ENCODE data around the gene NUP214.

DNA sequence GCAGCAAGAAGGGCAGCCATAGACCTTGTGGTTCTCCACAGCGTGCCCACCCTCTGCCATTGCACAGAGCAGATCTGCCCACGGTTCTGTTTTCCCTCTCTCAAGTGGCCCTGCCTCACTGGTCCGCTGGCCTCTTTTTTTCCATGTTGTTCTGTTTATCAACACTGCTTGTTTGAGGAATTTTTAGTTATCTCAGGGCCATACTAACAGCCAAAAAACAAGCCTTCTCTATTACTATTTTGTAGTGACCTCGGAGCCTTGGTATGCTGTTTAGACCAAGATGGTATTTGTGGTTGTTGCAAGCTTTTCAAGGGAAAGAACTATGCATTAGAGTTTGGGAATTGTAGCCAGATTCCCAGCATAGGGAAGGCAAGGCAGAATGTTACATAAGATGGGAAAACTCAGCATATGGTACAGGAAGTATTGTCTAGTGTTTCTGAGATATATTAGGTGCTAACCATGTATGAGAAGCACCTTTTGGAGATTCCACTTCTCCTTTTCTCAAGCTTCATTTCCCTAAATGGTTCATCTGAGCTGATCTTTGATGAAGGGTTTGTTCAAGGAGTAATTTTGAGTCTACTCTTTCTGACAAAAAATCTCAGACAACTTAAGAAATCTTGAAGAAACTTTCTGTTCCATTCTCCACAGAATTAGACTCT, 54.3 kb downstream of the NUP214 start:
- no peak for TF ChIP-seq HDAC2 (IDR thresholded peaks at IDR 0.05; ENCODE audit: borderline replicate concordance in 1 of 2, low read depth in 2 of 2, low read length in 2 of 2)
- TF ChIP-seq, protein P1, sequence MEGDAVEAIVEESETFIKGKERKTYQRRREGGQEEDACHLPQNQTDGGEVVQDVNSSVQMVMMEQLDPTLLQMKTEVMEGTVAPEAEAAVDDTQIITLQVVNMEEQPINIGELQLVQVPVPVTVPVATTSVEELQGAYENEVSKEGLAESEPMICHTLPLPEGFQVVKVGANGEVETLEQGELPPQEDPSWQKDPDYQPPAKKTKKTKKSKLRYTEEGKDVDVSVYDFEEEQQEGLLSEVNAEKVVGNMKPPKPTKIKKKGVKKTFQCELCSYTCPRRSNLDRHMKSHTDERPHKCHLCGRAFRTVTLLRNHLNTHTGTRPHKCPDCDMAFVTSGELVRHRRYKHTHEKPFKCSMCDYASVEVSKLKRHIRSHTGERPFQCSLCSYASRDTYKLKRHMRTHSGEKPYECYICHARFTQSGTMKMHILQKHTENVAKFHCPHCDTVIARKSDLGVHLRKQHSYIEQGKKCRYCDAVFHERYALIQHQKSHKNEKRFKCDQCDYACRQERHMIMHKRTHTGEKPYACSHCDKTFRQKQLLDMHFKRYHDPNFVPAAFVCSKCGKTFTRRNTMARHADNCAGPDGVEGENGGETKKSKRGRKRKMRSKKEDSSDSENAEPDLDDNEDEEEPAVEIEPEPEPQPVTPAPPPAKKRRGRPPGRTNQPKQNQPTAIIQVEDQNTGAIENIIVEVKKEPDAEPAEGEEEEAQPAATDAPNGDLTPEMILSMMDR (IDR thresholded peaks at IDR 0.05; ENCODE audit: control extremely low read depth in 1 of 3, insufficient read depth in 1 of 3, low read depth in 1 of 3, low read length in 3 of 3), result no peak
- TF ChIP-seq, protein P2, sequence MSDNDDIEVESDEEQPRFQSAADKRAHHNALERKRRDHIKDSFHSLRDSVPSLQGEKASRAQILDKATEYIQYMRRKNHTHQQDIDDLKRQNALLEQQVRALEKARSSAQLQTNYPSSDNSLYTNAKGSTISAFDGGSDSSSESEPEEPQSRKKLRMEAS (IDR thresholded peaks at IDR 0.05), result no peak
- no peak for TF ChIP-seq FOSL1 (IDR thresholded peaks at IDR 0.05; ENCODE audit: insufficient read depth, low read depth, low read length)

All from H1 (cell line).